Measurements from ENCODE around the gene C4orf36. TPM values are rescaled to one million over a fixed set of nuclear protein-coding genes. Genes with fewer than 3 reads are reported as not detected.
A peak's percentile ranks its signal among the peaks of the same experiment; 100 is the strongest.
"Not testable (repeated sequence)": the region's sequence is repeated elsewhere in the genome, so short reads cannot be mapped to it uniquely, and the experiment has no call there.

Gene C4orf36
- total RNA-seq, 1 experiment from 2014 or later, result 5.6 TPM

GRCh38 chr4:86876894-86877685 is 15.1 kb downstream of the C4orf36 start:
- no peak for DNase-seq (ENCODE audit: low read depth)
- in situ Hi-C loops (cut with HindIII; ENCODE audit: low pct_unique_long_range_greater_than_20kb, low sequenced_read_pairs), result no loop called here

GRCh38 chr4:86875436-86875835 is 16.8 kb downstream of the C4orf36 start:
- in situ Hi-C loops (cut with HindIII; ENCODE audit: low pct_unique_long_range_greater_than_20kb, low sequenced_read_pairs); DNase-seq (ENCODE audit: low read depth): not testable (repeated sequence)

- in situ Hi-C loops (cut with HindIII; ENCODE audit: low pct_unique_long_range_greater_than_20kb, low sequenced_read_pairs), result no loop called here
- no peak for DNase-seq (ENCODE audit: low read depth)
These were observed 20.1 kb downstream of the C4orf36 start for GRCh38 chr4:86872135-86872534.

- in situ Hi-C loops (cut with HindIII; ENCODE audit: low pct_unique_long_range_greater_than_20kb, low sequenced_read_pairs), result no loop called here
- DNase-seq (ENCODE audit: low read depth), result no peak
These were observed 21.7 kb downstream of the C4orf36 start for GRCh38 chr4:86870442-86871069.

DNA sequence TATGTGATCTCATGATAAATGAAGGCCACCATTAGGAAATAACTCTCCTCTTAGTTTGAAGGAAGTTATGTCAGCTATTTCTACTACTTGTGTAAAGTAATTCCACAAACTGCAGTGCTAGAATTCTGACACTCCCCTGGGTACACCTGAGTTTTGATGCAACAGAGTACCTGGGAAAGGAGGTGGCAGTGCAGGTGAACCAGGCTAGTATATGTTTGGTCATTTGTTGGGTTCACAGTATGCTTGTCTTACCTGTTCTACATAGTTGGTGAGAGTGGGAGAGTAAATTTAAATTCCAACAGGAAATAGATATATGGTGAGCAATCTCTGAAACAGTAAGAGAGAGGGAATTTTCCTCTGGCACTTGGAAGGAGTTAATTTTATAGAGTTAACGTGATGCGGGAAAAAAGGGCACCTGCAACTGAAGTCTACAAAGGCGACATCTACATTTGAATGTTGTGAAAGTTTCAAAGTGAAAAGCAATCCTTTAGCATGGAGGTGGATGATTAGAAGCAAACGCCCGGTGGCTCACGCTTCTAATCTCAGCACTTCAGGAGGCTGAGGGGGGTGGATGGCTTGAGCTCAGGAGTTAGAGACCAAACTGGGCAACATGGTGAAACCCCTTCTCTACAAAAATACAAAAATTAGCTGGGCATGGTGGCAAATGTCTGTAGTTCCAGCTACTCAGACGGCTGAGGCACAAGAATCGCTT is 34.7 kb downstream of the C4orf36 start:
- in situ Hi-C loops (cut with HindIII; ENCODE audit: low pct_unique_long_range_greater_than_20kb, low sequenced_read_pairs), result no loop called here
- DNase-seq (ENCODE audit: low read depth), result no peak

DNA sequence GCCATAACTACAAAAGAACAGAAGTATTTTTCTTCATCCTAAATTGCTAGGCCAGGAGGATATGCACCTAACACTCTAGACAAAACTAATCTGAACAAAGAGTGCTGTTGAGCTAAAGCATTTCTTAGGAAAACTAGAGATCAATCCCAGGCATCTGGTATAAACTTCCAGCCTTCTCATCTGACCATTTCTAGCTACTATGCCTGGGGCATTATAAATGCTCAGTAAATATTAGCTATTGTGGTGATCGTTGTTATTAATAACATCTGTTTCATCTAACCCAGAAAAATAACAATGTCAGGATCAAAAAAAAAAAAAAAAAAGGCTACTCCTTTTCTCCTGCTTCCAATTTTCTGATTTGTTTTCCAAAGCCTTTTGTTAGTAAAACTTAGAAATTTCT is 35.3 kb downstream of the C4orf36 start:
- in situ Hi-C loops (cut with HindIII; ENCODE audit: low pct_unique_long_range_greater_than_20kb, low sequenced_read_pairs), result no loop called here
- no peak for DNase-seq (ENCODE audit: low read depth)

DNA sequence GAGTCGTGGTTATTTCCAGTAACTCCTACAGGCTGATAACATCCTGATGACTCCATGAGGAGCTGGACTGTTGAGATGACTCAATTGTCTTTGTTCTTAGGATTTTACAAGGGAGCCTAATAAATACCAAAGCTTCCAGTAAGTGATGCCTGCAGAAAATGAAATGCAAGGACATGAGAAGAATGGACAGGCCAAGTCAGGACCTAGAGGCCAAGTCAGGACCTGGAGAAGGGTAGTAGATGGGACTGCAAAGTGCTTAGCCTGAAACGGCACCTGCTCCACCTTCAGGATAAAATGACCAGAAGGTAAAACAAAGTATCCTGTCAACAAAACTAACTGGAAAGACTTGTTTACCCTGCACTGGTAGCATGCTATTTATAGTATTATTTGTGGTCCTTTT is 36.6 kb downstream of the C4orf36 start:
- DNase-seq (ENCODE audit: low read depth), result no peak
- in situ Hi-C loops (cut with HindIII; ENCODE audit: low pct_unique_long_range_greater_than_20kb, low sequenced_read_pairs), result no loop called here

DNA sequence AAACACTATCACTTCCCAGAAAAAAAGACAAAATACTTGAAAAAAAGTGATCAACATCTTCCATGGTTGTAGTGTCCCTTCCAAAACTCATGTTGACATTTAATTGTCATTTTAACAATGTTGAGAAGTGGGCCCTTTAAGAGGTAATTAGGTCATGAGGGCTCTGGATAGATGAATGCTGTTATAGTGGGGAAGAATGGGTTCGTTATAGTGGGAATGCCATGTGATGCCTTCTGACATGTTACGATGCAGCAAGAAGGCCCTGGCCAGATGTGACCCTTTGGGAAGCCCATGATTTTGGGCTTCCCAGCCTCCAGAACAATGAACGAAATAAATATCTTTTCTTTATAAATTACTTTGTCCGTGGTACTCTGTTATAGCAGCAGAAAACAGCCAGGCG is 39.0 kb downstream of the C4orf36 start:
- in situ Hi-C loops (cut with HindIII; ENCODE audit: low pct_unique_long_range_greater_than_20kb, low sequenced_read_pairs), result no loop called here
- DNase-seq (ENCODE audit: low read depth), result no peak

DNA sequence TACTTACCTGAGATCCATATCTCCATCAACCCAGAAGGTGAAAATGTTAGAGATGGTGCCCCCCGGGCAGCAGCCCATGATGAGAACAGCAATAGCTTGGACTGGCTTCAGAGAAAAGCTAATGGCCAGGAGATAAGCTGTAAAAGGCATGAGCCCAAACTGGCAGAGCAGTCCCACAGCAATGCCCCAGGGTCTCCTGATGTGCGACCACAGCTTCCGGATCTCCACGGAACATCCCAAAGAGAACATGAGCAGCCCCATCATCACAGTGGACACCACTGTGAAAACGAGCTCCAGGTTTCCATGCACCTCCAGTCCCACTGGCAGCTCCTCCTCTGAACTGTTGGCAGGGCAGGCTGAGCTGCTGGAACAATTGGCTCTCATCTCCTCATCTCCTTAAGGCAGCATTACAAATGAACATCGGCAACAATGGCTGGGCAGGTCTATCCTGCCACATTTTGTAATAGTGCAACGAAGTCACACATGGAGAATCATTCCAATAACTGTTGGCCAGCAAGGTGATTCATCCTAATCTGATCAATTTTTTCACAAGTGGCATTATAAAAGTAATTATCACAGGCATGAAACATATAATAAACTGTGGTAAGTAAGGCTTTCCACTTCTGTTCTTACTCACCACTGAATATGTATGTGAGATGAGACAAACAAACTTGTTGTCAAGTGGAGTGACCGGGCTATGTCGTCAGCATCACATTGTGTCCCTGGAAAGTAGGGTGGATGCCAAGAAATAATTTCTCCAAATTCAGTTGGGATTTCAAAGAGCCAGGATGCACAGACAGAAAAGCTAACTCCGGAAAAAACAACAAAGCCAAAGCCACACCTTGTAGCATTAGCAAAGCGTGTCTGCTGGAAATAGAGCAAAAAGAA is 43.2 kb downstream of the C4orf36 start, which contains the start of gene SLC10A6:
SLC10A6 (minus strand) TSS at position 653 of the 888 bp plus-strand sequence; CDS start at position 384, 269 bp downstream.
- no peak for DNase-seq (ENCODE audit: low read depth)
- in situ Hi-C loops (cut with HindIII; ENCODE audit: low pct_unique_long_range_greater_than_20kb, low sequenced_read_pairs), result no loop called here

- no peak for DNase-seq (ENCODE audit: low read depth)
- in situ Hi-C loops (cut with HindIII; ENCODE audit: low pct_unique_long_range_greater_than_20kb, low sequenced_read_pairs), result no loop called here
These were observed 44.1 kb downstream of the C4orf36 start for GRCh38 chr4:86848136-86848535.

DNA sequence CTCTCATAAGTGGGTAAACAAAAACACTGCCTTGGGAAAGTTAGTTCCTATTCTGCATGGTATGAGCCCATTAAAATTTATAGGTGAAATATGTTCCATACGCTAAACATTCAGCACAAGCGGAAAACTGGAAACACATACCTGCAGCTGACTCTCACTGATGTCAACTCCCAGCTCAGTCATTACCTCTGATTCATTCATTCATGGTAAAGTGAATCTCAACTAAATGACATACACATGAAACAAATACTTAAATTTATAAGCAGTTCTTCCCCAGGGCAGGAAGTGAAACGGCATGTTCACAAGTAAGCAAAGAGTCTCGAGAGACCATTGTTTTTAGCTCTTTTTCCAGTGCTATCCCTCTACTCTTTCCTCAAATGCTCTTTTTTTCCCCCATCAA is 44.7 kb downstream of the C4orf36 start:
- in situ Hi-C loops (cut with HindIII; ENCODE audit: low pct_unique_long_range_greater_than_20kb, low sequenced_read_pairs), result no loop called here
- DNase-seq (ENCODE audit: low read depth), result no peak

DNA sequence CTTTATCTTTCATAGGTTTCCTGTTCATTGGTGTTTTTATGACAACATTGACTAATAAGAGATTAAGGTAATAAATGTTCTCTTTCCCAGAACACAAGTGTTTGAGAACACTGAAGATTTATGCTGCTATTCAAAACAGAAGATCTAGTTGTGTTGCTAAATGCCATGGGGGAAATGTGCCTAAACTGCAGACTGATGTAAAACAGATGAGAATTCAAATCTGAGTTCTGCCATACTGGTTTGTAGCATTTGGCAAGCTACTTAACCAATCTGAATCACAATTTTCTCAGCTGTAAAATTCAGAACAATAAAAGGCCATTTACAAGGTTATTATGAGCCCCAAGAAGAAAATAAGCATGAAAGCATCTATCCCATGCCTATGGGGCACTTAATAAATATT is 45.3 kb downstream of the C4orf36 start:
- no peak for DNase-seq (ENCODE audit: low read depth)
- in situ Hi-C loops (cut with HindIII; ENCODE audit: low pct_unique_long_range_greater_than_20kb, low sequenced_read_pairs), result no loop called here

DNA sequence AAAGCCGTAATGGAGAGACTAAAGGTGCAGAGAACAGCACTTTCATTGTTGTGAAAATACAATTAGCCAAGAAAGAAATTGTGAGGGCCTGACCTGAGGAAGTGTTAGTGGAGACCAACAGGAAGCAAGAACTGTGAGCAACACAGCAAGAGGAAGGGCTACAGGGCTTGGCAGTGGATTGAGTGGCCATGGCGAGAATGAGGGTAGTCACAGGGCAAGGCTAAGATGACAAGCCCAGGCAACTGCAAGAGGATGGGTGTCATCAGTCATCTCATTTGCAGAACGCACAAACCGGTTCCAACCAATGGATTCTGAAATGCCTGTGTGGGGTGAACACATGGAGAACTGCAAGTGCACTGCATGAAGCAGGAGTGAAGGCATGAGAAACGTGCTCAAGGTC is 46.6 kb downstream of the C4orf36 start:
- in situ Hi-C loops (cut with HindIII; ENCODE audit: low pct_unique_long_range_greater_than_20kb, low sequenced_read_pairs), result no loop called here
- DNase-seq (ENCODE audit: low read depth), result no peak

GRCh38 chr4:86841309-86841708 is 50.9 kb downstream of the C4orf36 start:
- no peak for DNase-seq (ENCODE audit: low read depth)
- in situ Hi-C loops (cut with HindIII; ENCODE audit: low pct_unique_long_range_greater_than_20kb, low sequenced_read_pairs), result no loop called here

DNA sequence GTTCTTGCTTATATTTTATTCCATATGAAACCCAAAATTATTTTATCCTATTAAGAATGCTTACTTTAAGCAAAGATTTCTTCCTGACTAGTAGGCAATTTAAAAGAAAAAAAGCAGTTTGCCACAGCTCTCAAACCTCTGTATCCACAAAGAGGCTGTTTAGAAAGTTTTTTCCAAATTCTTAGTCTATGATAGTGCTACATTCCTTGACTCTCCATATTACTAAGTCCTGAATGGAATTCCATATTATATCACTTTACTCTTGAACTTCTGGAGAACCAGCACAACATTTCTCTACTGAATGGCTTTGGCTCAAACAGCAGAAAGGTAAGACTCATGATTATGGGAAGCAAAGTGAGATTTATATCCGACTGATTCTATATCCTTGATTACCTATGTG is 51.4 kb downstream of the C4orf36 start:
- no peak for DNase-seq (ENCODE audit: low read depth)
- in situ Hi-C loops (cut with HindIII; ENCODE audit: low pct_unique_long_range_greater_than_20kb, low sequenced_read_pairs), result no loop called here

- in situ Hi-C loops (cut with HindIII; ENCODE audit: low pct_unique_long_range_greater_than_20kb, low sequenced_read_pairs), result no loop called here
- DNase-seq (ENCODE audit: low read depth), result no peak
These were observed 54.3 kb downstream of the C4orf36 start for GRCh38 chr4:86837691-86838503.

- no peak for DNase-seq (ENCODE audit: low read depth)
These were observed 56.5 kb downstream of the C4orf36 start for GRCh38 chr4:86835677-86836076.

GRCh38 chr4:86834901-86835300 is 57.3 kb downstream of the C4orf36 start:
- DNase-seq (ENCODE audit: low read depth), result peak; percentile 60

More at GRCh38 chr4:86835677-86836076, 56.5 kb downstream of the C4orf36 start:
- in situ Hi-C loops (cut with HindIII; ENCODE audit: low pct_unique_long_range_greater_than_20kb, low sequenced_read_pairs), result no loop called here

More at GRCh38 chr4:86834901-86835300, 57.3 kb downstream of the C4orf36 start:
- in situ Hi-C loops (cut with HindIII; ENCODE audit: low pct_unique_long_range_greater_than_20kb, low sequenced_read_pairs), result no loop called here
